ENCODE data around the gene IRF2.

IRF2 gene

DNA sequence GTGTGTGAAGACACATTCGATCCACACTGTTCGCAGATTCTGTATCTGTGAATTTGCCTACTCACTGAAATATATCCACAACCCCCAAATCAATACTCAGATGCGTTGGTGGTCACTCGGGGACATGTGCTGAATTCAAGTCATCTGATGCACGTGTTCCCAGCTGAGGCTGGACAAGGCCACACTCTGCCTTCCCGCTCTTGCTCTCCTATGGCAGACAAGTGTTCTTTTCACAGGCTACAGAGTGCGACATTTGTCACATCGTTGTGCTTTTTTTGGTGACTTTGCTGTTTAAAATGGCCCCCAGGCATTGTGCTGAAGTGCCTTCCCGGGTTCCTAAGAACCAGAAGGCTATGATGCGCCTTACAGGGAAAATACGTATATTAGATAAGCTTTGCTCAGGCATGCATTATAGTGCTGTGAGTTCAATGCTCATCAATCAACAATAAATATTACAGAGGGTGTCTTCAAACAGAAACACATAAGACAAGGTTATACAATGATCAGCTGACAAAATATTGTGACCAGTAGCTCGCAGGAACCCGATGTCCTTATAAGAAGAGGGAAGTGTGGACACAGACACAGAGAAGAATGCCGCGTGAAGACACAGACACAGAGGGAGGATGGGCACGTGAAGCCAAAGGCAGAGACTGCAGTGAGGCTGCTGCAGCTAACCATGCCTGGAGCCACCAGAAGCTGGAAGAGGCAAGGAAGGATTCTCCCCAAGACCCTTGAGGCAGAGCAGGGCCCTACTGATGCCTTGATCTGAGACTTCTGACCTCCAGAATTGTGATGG, 42.0 kb downstream of the IRF2 start:
- no peak for DNase-seq (ENCODE audit: low read depth in 2 of 2)

DNA sequence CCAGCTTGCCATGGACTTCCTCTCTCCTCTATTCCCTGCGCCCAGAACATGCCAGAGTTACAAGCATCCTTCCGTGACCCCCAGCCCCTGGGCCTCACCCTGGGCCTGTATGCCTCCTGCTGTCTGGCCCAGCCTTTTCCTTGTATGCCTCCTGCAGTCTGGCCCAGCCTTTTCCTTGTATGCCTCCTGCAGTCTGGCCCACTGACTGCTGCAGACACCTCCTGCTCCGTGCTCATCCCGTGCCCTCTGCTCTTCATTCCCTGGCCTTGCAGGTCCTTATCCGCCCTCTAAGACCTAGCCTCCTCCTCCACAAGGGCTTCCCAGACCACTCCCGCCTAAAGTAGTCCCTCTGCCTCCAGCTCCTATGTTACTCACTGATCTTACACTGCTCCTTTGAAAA, 44.2 kb downstream of the IRF2 start:
- DNase-seq (ENCODE audit: low read depth in 2 of 2): no peak

DNA sequence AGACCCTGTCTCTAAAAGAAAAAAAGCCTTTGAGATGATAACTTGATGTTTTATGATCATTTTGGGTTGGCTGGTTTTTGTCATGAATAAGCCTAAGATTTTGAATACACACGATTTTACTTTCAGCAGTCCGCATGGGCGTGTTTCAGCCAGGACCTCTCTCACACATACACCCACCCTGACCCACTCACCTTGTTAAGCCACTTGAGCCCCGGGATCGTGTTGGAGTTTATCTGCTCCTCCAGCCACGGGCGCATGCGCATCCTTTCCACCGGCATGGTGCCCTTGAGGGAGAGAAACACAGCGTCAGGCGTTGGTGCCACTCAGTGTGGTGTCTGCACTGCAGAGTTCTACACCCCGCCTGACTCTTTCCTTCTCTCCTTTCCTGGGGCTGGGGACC, 45.6 kb downstream of the IRF2 start:
- no peak for DNase-seq (ENCODE audit: low read depth in 2 of 2)

DNA sequence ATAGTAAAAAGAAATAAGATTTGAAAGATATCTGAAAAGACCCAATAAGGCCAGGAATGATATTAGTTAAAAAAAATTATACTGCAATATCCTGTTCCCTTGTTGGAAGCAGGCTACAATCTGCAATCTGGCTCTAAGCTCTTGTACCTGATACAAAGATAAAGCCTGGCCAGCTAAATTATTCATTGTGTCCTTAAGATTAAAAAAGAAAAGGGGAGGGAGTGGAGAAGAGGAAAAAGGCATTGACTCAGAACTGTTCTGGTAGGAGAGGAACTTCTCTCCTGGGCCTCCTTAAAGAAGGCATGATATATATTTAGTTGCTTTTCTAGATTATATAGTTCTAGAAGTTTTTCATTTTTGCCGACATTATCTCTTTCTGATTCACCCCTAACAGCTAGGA, 46.7 kb downstream of the IRF2 start:
- DNase-seq (ENCODE audit: low read depth in 2 of 2): no peak

DNA sequence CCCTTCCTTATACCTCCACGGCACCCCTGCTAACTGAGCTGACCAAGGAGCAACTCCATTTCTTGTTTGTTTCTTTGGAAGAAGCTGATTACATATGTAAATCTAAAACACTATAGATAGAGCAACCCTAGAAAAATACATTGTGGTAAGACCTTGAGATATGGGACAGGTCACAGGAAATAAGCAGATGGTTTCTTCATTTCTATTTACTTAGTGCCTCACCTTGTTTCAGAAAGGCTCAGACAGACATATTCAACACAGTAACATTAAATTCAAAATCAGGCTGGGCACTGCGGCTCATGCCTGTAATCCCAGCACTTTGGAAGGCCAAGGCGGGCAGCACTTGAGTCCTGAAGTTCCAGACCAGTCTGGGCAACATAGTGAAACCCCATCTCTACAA, 47.3 kb downstream of the IRF2 start:
- no peak for DNase-seq (ENCODE audit: low read depth in 2 of 2)

DNA sequence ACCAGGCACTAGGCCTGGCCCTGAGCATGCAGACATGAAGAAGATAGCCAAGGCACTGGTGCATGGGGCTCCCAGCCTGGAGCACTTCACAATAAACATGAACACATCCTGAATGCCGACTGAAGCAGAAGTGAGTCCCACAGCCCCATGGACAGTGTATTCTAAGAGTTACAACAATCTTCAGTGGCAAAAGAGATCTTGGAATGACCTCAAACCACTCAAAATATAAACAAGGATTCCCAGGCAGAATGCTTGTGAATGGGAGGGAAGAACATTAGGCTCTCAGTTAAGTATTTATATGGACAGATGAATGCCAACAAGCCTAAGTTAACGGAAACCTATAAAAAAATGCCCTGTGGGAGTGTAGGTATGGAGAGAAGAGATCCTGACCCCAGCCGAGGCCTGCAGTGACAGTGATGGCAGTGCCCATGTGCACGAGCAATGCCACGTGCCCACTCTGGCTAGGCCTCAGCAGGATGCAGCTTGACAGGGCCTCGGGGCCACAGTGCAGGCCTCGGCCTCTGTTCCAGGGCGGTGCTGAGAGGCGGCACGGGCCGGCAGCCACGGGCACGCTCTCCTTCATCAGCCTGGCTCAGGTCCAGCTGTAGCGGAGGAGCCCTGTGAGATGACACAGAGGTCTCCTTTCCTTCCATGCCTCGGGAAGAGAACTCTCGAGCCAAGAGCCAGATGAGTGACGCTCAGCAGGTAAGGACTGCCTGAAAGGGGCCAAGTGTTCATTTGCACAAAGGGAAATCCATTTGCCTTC, 49.2 kb downstream of the IRF2 start:
- DNase-seq (ENCODE audit: low read depth in 2 of 2): no peak

DNA sequence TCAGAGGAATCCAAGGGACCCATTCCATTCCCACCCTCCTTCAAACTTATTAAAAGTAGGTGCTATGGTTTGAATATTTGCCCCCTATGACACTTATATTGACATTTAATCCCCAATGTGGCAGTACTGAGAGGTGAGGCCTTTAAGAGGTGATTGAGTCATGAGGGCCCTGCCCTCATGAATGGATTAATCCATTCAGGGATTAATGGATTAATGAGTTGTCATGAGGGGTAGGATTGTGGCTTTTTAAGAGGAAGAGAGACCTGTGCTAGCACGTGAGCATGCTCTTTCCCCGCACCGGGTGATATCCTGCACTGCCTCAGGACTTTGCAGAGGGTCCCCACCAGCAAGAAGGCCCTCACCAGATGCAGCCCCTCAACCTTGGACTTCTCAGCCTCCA, 50.1 kb downstream of the IRF2 start:
- no peak for DNase-seq (ENCODE audit: low read depth in 2 of 2)

DNA sequence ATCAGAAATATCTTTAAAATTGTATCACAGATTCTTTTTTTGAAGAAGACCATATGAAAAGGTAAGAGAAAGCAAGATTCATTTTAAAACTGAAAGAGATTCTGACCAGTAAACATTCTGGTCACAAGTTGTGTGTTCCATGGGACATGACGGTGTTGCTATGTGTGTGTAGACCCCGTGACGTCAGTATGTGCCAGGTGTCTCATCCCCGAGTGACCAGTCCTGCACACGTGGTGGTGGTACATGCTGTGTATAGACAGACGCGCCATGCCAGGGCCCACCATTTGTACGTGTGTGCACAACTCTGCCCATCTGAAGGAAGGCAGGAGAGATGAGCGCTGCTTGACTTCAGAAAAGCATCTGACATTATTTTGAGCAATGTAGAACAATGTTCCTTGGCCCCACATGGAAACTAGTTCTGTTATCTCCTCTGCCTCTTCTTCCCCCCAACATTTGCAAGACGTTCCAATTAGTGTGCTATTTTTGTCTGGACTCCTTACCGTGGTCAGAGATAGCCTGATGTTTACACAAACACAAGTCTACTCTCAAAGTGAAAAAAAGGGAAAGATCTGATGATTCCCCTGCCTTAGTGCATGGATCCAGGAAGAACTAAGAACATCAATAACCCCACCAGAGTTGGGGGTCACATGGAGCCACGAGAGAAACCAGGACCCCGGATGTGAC, 51.2 kb downstream of the IRF2 start:
- DNase-seq (ENCODE audit: low read depth in 2 of 2): no peak

DNA sequence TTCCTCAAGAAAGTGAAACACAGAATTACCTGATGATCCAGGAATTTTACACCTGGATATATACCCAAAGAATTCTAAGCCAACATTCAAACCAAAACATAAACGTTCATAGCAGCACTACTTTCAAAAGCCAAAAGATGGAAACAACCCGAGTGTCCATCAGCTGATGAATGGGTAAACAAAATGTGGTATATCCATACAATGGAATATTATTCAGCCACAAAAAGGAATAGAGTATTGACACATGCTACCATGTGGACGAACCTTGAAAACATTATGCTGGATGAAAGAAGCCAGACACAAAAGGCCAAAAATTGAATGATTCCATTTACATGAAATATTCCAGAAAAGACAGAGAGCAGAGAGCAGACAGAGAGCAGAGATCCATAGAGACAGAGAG, 52.0 kb downstream of the IRF2 start:
- no peak for DNase-seq (ENCODE audit: low read depth in 2 of 2)

DNA sequence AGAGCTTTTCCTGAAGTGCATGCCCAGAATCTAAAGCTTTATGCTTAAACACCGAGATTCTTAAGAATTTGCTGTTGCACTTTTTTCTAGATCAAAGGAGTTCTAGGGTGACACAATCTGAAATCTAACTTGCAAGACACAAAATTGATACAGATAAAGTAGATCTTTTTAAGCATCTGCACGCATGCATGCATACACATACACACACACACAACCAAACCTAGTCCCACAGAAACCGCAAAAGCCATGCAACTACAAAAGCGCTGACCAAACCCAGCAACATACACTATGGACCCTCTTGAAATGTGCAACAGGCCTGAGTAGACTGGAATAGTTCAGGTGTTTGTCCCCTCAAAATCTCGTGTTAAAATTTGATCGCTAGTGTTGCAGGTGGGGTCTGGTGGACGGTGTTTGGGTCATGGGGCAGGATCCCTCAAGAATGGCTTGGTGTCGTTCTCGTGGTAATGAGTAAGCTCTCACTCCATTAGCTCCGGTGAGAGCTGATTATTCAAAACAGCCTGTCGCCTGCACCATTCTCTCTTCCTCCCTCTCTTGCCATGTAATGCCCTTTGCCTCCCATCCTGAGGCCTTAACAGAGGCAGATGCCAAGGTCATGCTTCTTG, 52.7 kb downstream of the IRF2 start:
- no peak for DNase-seq (ENCODE audit: low read depth in 2 of 2)

DNA sequence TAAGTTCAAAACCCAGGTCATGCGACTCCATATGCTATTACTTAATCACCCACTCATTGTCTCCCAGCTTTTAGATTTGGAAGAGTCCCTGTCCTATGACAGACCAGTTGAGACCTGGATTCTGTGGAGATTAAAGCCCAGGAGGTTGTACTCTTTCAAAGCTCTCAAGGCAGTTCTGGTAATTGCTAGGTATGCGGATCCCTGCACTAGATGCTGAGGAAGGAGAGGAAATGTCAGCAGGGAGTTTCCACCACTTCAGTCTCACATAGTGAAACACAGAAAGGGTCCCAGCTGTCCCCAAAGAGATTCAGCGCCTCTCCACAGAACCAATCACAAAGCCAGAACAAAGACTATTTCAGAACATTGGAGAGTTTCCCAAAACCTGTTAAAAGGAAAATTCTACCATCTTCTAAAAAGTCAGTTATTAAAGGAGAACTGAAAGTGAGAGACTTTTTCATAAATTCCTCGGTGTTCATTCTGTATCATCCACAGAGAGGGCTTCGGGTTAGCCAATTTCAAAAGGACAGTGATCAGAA, 53.4 kb downstream of the IRF2 start:
- DNase-seq (ENCODE audit: low read depth in 2 of 2): no peak

DNA sequence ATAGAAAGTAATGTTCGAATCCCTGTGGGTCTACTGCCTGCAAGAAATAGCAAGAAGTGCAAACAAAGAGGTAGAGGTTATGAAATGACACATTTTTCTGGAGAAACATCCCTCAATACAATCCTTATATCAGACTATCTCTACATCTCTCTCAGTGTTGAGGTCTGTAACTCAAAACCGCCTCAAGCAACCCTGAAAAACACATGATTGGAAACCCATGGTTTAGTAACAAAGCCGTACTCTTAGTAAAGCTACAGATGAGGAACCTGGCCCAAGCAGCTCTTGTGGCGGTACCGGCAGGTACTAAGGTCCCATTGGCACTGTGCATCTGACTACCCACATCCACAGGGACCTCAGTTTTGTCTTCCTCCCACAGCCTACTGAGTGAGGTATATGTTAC, 53.9 kb downstream of the IRF2 start:
- DNase-seq (ENCODE audit: low read depth in 2 of 2): no peak

DNA sequence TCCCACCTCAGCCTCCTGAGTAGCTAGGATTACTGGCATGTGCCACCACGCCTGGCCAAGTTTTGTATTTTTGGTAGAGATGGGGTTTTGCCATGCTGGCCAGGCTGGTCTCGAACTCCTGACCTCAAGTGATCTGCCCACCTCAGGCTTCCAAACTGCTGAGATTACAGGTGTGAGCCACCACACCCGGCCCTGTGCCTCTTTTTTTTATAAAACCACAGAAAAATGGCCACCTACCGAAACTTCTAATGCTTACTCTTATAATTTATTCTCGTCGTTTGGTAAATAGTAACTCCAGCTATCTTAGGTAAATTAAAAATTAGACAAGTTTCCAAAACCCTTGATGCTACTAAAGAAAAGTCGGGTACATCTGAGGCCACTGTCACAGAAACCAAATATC, 54.4 kb downstream of the IRF2 start:
- DNase-seq (ENCODE audit: low read depth in 2 of 2): no peak

DNA sequence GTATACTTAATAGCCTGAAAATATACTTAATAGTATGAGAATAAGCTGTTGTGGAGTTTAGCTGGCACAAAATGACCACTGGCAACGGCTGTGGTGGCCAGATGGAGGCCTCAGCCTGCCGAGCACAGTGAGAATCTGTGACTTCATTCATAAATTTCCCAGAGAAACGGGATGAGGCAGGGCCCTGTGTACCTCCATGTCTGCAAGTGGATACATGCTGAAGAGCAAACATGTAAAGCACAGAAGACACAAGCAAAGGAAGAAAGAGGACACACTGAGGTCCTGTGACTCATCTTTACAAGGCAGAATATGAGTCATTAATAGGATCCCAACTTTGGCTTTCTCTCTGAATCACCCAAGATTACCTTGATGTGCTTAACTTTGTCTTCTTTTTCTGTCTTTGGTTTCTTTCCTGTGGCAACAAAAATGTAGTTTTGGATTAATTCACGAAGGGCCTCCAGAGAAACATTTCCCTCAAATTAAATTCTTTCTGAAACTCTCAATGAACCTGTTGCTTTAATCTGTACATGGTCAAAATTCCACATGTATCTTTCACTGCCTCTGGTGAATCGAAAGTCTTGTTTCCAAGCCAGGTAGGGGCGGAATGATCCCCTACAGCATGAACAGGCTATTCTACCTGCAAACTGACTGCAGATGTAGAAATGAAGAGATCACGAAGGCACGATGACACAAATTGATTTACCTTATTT, 56.4 kb downstream of the IRF2 start:
- no peak for DNase-seq (ENCODE audit: low read depth in 2 of 2)

DNA sequence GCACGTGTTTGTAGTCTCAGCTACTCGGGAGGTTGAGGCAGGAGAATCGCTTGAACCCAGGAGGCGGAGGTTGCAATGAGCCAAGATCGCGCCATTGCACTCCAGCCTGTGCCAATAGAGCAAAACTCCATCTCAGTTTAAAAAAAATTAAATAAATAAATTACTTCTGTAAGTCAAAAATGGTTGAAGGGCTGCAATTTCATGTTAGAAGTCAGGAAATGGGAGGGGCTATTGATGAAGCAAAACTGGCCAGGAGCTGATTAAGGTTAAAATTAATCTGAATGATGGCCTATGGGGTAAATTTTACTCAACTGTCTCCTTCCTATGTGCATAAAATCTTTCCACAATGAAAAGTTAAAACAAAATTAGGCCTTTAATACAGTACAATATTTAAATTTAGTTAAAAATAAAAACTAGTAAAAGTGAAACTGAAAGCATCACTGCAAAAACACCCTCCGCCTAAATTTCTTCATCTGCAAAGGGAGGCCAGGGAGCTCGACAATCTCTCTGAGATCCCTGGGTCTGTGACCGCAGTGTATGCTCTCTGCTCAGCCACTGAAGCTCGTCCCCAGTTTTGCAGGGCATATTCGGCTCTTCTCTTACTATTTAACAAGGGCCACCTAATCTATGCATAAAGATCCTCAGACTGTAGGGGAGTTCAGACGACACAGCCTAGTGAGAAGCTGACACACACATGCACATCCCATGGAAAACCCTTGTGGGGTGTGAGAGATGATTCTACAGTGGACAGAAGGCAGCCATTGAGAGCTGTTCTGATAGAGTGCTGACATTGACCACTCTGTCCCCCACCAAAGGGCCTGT, 57.2 kb downstream of the IRF2 start:
- DNase-seq (ENCODE audit: low read depth in 2 of 2): no peak

DNA sequence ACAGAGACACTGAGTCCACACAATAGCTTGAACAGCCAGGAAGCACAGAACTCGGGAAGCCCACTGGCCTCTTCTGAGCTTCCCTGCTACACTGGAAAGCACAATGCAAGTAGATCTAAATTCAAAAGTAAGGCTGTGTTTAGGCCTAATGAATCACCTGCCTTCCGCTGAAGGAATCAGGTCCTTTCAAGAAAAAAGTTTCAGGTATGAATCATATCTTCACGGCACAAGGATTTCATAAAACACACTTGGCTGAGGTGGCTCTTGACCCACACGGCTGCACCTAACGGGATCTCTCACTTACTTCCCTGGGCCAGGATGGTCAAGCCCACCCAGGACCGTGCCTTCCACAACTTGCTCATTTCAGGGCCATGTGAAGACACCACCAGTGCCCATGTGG, 59.3 kb downstream of the IRF2 start:
- no peak for DNase-seq (ENCODE audit: low read depth in 2 of 2)

DNA sequence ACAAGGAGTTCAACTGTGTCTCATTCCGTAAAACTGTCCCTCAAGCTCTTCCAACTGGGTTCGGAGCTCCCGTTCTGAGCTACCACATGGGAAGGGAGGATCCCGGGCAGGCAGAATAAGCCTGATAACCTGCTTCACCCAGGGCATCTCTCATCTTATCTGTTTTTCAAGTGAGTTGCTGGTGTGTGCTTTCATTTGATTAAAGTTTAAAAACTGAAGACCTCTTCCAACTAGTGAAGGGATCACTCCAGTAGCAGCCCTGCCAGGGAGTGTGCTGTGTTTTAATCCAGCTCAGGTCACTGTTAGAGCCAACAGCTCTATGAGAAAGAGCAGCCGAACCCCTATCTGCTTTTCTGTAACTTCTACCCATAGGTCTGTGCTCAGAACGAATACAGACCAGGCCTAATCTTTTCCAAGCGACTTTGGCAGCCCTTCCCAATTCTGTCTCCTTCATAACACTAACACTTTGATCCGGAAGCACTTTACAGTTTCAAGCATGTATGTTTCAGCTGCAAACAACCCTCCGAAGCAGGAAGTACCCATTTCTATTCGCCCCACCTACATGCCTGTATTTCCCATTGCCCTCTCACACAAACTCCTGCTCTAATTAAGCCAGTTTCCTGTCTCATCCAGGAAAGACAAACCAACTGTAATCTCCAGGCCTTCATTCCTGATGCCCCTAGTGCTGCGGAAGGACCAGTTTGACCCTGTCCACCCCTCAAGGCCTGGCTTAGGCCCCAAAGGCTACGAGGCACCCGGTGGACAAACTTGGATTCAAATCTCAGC, 60.9 kb downstream of the IRF2 start:
- DNase-seq (ENCODE audit: low read depth in 2 of 2): no peak

DNA sequence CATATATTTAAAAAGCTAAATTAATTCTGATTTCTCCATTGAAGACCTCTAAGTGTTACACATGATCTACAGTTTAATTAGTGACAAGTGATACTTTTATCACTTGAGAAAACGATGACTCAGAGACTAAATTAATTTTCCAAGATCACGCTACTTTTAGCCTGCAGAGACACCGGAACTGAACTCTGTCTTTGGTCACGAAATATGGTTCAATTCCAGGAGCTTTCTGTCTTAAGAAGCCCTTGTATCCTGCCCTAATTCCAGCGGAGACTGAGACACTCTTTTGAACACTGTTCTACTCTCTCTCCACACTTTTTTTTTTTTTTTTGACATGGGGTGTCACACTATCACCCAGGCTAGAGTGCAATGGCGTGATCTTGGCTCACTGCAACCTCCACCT, 63.6 kb downstream of the IRF2 start:
- DNase-seq (ENCODE audit: low read depth in 2 of 2): no peak

DNA sequence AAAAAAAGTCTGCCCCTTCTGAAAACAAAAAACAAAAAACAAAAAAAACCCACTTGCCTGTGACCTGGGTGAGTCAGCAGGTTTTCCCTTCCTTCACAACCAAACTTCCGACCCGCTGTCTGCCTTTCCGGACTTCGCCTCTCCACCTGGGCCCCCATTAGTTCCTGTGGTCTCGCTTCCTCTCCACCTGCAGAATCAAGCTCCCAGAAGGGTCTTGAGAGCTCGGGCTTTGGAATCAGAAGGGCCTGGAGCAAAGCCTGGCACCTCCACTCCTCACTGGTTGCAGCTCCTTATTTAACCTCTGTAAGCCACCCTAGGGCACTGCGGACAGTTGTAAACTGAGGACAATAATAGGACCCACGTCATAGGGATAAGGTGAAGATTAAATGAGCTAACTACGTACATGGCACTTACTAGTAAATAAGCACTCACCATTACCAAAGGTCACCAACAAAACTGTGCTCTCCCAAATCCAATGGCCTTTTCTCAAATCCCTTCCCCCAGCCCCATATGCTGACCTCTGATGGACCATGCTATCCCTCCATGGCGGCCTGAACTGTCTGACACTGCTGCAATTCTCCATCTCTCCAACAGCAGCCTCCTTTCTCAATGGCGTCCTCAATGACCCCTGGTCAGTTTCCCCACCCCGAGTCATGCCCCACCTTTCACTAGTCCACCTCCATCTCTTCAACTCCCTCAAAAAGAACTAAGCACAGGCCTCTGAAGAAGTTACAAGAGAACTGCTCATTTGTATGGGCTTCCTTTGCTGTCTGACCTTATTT, 64.2 kb downstream of the IRF2 start:
- no peak for DNase-seq (ENCODE audit: low read depth in 2 of 2)

Measured in stimulated activated CD8-positive, alpha-beta memory T cell treated with anti-CD3 and anti-CD28 coated beads, Interleukin-2, amount 100 ng/mL, for 48 hours (primary cell).